Transverse colon (tissue), 4 donors: ENCODE measurements around the gene BMPR1B.

Experiments
- CTCF ChIP-seq, 5 experiments: fragments of 200-600 bp in 3 of 5; fragments of 450-650 bp in 2 of 5; sonication (generic) in 3 of 5; IDR thresholded peaks; 1 replicate in 2 of 5; 2 replicates in 3 of 5; pipeline ENCODE4 v1.5.1; 2016 to 2017; ENCODE audit warnings: antibody characterized with exemption in 5 of 5, inconsistent platforms in 3 of 5, mild to moderate bottlenecking in 2 of 5, moderate library complexity in 1 of 5
- POLR2A ChIP-seq: fragments of 450-650 bp; IDR thresholded peaks from one replicate; pipeline ENCODE4 v1.6.1; 2016; ENCODE audit warnings: antibody characterized with exemption, mild to moderate bottlenecking, moderate library complexity
- POLR2AphosphoS5 ChIP-seq, 3 donors: sonication (generic); formaldehyde crosslinking; IDR thresholded peaks; one replicate each; pipeline ENCODE4 v1.6.1; 2016; ENCODE audit warnings: antibody characterized with exemption in 3 of 3

- TF ChIP-seq POLR2A (no peak), CTCF (IDR thresholded peaks at IDR 0.05) (no peak), POLR2AphosphoS5 (IDR thresholded peaks at IDR 0.05) (no peak)
Observed at GRCh38 chr4:94843216-94843615, 85.5 kb downstream of the BMPR1B start.
